ENCODE data around the gene ZG16.

GRCh38 chr16:29736764-29737163, 41.3 kb upstream of the ZG16 start:
- TF ChIP-seq CTCF (IDR thresholded peaks at IDR 0.05): no peak
- no peak for TF ChIP-seq POLR2A (IDR thresholded peaks at IDR 0.05)
